ENCODE data around the gene PAEP. TPM values are rescaled to one million over a fixed set of nuclear protein-coding genes. Genes with fewer than 3 reads are reported as not detected.
A peak's percentile ranks its signal among the peaks of the same experiment; 100 is the strongest.

PAEP gene
- total RNA-seq, 1 donor from 2014 or later: not detected

GRCh38 chr9:135565636-135566035 lies 4.1 kb downstream of the PAEP start:
- H3K9me3 Mint-ChIP-seq (ENCODE audit: low read depth): peaks cover 15% of the 10 kb centered on the region
- no peak for TF ChIP-seq CTCF (IDR thresholded peaks at IDR 0.05)
- peaks cover 4% of the 10 kb centered on the region for H3K36me3 Mint-ChIP-seq (ENCODE audit: low read depth)
- H3K4me1 Mint-ChIP-seq (ENCODE audit: low read depth): no peaks in the 10 kb centered on the region
- no peak overlapping the region for H3K4me3 Mint-ChIP-seq (ENCODE audit: unreplicated experiment)
- peak; percentile 60 for DNase-seq (ENCODE audit: low spot score)
- H3K27me3 Mint-ChIP-seq (ENCODE audit: low read depth): peaks cover 28% of the 10 kb centered on the region
- no peak overlapping the region for H3K27ac Mint-ChIP-seq (ENCODE audit: unreplicated experiment)

- TF ChIP-seq CTCF (IDR thresholded peaks at IDR 0.05): no peak
- H3K27ac Mint-ChIP-seq (ENCODE audit: unreplicated experiment): no peak overlapping the region
- no peak for DNase-seq (ENCODE audit: low spot score)
- peaks cover 20% of the 10 kb centered on the region for H3K9me3 Mint-ChIP-seq (ENCODE audit: low read depth)
- H3K4me1 Mint-ChIP-seq (ENCODE audit: low read depth): no peaks in the 10 kb centered on the region
- peaks cover 4% of the 10 kb centered on the region for H3K36me3 Mint-ChIP-seq (ENCODE audit: low read depth)
- H3K27me3 Mint-ChIP-seq (ENCODE audit: low read depth): peaks cover 30% of the 10 kb centered on the region
- no peak overlapping the region for H3K4me3 Mint-ChIP-seq (ENCODE audit: unreplicated experiment)
These were observed 5.0 kb downstream of the PAEP start for GRCh38 chr9:135566552-135566951.

- Mint-ChIP-seq H3K4me3 (ENCODE audit: unreplicated experiment) (no peak overlapping the region), H3K4me1 (ENCODE audit: low read depth) (no peaks in the 10 kb centered on the region), H3K9me3 (ENCODE audit: low read depth) (peaks cover 20% of the 10 kb centered on the region), H3K36me3 (ENCODE audit: low read depth) (peaks cover 4% of the 10 kb centered on the region), H3K27me3 (ENCODE audit: low read depth) (peaks cover 30% of the 10 kb centered on the region), H3K27ac (ENCODE audit: unreplicated experiment) (no peak overlapping the region)
- DNase-seq (ENCODE audit: low spot score): no peak
- TF ChIP-seq CTCF (IDR thresholded peaks at IDR 0.05): no peak
These were observed 5.8 kb downstream of the PAEP start for GRCh38 chr9:135567311-135567710.

- H3K36me3 Mint-ChIP-seq (ENCODE audit: low read depth): peaks cover 4% of the 10 kb centered on the region
- no peaks in the 10 kb centered on the region for H3K4me1 Mint-ChIP-seq (ENCODE audit: low read depth)
- no peak overlapping the region for H3K27ac Mint-ChIP-seq (ENCODE audit: unreplicated experiment)
- peaks cover 30% of the 10 kb centered on the region for H3K27me3 Mint-ChIP-seq (ENCODE audit: low read depth)
- no peak overlapping the region for H3K4me3 Mint-ChIP-seq (ENCODE audit: unreplicated experiment)
- H3K9me3 Mint-ChIP-seq (ENCODE audit: low read depth): peaks cover 20% of the 10 kb centered on the region
- TF ChIP-seq CTCF (IDR thresholded peaks at IDR 0.05): no peak
- no peak for DNase-seq (ENCODE audit: low spot score)
These were observed 6.5 kb downstream of the PAEP start for GRCh38 chr9:135568026-135568425.

- Mint-ChIP-seq H3K27me3 (ENCODE audit: low read depth) (peaks cover 31% of the 10 kb centered on the region), H3K27ac (ENCODE audit: unreplicated experiment) (no peak overlapping the region), H3K4me1 (ENCODE audit: low read depth) (no peaks in the 10 kb centered on the region), H3K9me3 (ENCODE audit: low read depth) (peaks cover 20% of the 10 kb centered on the region), H3K4me3 (ENCODE audit: unreplicated experiment) (no peak overlapping the region), H3K36me3 (ENCODE audit: low read depth) (peaks cover 4% of the 10 kb centered on the region)
- TF ChIP-seq CTCF (IDR thresholded peaks at IDR 0.05): no peak
- DNase-seq (ENCODE audit: low spot score): no peak
These were observed 8.9 kb downstream of the PAEP start for GRCh38 chr9:135570456-135570855.
